CD4-positive, alpha-beta T cell treated with Interleukin-4 for 1 hour (primary cell): ENCODE results near the gene PLPP3.

Experiments used
- DNase-seq, 2 donors: peaks; one replicate each; pipeline ENCODE4 v3.0.0-alpha.2; 2020 to 2022

The PLPP3 gene

DNA sequence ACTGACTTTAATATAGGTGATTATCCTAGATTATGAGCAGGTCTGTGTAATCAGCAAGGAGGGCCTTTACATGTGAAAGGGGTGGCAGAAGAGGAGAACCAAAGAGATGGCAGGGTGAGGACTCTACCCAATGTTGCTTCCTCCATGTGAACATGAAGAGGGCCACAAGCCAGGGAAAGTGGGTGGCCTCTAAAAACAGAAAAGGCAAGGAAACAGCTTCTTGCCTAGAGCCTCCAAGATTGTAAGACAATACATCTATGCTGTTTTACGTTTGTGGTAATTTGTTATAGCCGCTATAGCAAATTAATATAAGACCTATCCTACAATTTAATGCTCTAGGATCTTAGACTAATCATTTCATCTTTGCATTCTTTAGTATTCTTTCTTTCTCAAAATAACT is 85.5 kb downstream of the PLPP3 start:
- no peak for DNase-seq

DNA sequence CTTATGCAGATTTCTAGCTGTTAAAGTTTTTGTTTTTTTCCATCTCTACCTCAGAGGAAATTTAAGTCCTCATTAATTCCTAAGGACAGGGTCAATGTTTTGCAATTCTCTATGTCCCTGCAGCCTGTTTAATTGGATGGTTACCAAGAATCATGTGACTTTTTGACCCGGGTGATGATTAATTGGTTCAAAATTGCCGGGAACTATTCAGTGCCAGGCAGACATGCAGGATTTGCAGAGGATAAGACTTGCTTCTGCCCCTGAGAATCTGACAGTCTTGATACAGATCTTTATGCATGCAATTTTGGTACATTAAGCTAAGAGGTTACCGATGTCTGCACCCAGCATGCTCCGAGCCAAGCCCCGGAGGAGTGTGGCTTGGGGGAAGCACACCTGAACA is 87.9 kb downstream of the PLPP3 start:
- DNase-seq, result no peak

DNA sequence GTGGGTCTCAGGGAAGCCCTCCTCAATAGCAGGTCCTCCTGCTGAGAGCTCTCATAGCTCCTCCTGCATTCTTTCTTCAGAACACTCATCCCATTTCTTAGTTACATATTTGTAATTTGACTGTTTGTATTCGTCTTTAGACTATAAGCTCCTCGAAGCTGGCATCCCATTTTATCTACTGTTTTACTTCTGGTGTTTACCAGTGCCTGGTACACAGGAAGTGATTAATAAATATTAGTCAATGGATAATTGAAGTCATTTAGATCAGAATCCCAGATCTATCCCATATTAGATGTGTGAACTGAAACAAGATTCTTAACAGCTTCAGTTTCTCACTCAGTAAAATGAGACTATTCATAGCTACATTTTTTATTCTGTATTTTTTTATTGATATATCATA is 88.7 kb downstream of the PLPP3 start:
- no peak for DNase-seq

DNA sequence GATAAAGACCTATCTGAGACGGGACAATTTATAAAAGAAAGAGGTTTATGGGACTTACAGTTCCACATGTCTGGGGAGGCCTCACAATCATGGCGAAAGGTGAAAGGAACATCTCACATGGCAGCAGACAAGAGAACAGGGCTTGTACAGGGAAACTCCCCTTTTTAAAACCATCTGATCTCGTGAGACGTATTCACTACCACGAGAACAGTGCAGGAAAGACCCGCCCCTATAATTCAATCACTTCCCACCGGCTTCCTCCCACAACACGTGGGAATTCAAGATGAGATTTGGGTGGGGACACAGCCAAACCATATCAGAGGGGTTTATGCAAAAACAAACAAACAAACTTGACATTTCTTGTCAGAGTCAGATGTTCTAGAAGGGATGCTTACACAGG is 89.7 kb downstream of the PLPP3 start:
- DNase-seq, result no peak

DNA sequence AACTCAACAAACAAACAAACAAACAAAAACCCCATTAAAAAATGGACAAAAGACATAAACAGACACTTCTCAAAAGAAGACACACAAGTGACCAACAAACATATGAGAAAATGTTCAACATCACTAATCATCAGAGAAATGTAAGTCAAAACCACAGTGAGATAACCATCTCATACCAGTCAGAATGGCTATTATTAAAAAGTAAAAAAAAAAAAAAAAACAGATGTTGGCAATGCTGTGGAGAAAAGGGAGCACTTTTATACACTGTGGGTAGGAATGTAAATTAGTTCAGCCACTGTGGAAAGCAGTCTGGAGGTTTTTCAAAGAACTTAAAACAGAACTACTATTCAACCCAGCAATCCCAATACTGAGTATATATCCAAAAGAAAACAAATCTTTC is 94.7 kb downstream of the PLPP3 start:
- DNase-seq, result no peak

DNA sequence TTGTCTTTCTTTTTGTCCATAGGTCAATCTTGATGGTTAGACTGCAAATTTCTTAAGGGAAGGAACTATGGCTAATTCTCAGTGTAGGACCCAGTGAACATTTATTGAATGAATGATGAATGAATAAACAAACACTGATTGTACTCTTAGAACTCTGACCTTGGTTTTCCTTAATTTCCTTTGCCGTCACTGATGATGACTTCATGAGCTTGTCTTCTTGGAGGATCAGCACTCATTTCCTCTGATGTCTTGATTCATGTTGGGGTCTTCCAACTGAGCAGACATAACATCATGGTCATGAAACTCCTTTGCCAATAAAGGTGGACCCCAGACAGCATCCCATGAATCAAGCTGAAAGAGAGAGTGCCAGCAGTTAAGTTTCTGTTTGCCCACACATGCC is 96.3 kb downstream of the PLPP3 start:
- no peak for DNase-seq

DNA sequence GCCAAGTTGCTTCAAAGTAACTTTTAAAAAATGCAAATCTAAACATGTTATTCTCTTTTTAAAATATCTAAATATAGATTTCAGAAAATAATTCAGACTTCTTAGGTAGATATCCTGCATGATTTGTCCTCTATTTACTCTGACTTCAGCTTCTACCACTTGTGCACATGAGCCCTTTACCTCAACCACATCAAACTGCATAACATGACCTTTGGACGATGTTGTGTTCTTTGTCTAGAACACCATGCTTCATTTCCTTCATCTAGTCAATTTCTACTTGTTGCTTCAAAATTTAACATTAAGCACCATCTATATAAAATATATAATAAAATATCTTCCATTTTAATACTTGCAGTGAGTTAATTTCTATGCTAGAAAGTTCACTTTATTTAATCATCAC is 96.9 kb downstream of the PLPP3 start:
- DNase-seq, result no peak

DNA sequence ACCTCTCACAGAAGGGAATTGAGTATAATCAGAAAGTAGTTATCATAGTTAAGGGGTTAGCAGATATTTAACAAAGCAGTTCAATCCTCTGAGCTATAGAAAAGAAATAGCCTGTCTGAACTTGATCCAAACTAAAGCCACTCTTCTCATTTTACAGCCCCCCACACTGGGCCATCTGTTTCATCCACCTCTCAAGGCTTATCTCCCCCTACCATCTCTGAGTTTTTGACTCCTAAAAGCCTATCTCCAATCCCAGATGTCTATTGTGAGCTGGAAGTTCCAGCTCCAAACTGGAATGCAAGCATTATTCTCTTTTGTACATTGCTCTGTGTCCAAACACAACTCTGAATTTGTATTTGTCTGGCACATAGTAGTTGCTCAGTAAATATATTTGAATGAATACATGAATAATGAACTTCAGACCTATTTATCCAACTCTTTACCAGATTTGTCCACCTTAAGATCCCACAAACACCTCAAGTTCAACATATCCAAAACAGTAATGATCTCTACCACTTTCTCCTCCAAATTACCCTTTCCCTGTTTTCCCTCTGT is 98.1 kb downstream of the PLPP3 start:
- no peak for DNase-seq

DNA sequence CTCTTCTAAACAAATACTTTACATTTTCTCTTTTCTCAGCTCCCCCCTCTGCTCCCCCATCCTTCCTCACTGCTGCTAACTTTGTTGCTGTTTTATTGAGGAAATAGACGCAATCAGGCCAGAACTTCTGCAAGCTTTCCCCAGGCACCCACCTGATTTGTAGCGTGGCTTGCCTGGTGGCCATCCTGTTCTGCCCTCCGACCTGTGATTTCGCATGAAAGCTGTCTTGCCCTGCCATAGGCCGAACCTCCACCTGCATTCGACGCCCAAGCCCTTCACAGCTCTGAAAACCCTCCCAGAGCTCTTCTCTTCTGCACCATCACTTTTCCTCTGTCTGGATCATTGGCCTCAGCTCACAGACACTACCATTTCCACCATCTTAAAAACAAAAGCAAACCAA is 100.6 kb downstream of the PLPP3 start:
- no peak for DNase-seq

DNA sequence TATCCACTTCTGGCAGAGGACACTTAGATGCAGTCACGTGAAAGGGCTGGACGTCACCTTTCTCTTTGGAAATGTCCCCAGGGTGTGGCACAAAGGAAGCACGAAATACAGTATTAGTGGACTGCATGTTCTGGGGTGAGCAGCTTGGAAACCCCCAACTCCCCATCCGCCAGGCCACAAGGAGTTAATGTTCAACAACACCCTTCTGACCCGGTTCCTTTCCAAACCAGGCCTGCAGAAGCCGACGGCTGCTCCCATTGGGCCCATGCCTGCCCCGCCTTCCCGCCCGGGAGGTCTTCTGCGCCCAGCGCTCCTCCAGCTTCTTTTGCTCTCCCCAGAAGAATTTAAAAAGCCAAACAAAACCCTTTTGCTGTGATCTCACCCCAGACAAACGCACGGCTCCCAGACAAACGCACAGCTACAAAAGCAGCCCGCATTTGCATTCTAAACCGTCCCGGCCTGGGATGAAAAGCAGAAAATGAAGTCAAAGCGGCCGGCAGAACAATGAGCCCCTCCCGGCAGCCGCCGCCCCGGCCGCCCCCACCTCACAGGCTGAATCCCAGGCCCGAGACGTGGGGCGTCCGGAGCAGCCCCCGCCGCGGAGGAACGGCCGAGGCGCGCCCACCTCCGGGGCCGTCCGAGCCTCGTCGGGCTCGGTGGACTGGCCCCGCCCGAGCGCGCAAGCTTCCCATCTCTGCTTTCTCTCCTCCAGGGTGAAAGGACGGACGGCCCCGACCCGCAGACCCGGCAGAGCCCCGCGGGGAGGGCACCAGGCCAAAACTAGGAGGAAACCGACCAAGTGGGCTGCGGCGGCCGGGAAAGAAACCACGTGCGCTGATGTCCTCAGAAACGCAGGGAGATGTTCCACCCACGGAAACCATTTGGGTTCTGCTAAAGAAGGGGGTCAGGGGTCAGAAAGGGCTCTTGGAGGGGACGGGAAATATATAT is 101.9 kb downstream of the PLPP3 start:
- DNase-seq, result no peak

DNA sequence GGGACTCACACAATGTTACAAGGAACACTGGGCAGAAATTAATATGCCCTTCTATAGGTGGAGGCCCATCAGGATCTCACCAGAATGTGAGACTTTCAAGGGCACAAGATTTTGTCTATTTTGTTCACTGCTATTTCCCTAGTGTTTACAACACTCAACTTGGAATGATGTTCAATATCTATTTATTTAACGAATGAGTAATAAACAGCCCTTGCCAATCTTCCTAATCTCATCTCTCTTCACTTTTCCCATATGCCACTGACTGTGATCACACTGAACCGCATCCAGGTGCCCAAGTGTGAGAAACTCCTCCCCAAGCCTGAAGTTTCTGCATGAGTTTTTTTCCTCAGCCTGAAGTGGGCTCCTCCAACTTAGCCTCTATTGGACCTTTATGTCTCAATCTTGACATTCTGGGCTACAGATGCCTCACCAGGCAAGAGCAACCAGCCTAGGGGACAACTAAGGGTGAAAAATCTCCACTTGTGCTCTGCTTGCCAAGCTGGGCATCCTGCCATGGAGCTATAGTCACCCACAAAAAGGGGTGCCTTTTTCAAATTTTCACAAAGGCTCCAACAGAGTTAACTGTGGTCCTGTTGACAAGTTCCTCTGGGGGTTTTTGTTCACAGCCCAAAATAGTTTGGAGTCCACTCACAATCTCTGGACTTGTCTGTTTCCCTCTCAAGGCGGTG is 105.6 kb downstream of the PLPP3 start:
- DNase-seq, result no peak

DNA sequence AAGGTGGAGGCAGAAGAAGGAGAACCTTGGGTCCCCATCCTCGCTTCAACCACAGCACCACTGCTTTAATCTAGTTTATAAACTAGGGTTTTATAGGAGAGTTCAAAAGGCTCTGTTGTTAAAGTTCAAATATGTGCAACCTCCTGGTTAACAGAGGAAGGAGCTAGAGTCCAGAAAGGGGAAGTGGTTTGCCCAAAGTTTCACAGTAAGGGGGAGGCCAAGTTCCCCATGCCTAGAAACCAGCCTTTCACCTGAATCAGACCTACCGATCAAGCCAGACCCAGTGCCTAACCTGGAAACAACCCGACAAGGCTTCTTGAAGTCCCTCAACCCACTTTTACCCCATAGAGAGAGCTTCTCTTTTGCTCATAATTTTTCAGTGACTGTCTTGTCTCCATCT is 106.5 kb downstream of the PLPP3 start:
- DNase-seq, result peak in 1 of 2 donors; percentile 57

DNA sequence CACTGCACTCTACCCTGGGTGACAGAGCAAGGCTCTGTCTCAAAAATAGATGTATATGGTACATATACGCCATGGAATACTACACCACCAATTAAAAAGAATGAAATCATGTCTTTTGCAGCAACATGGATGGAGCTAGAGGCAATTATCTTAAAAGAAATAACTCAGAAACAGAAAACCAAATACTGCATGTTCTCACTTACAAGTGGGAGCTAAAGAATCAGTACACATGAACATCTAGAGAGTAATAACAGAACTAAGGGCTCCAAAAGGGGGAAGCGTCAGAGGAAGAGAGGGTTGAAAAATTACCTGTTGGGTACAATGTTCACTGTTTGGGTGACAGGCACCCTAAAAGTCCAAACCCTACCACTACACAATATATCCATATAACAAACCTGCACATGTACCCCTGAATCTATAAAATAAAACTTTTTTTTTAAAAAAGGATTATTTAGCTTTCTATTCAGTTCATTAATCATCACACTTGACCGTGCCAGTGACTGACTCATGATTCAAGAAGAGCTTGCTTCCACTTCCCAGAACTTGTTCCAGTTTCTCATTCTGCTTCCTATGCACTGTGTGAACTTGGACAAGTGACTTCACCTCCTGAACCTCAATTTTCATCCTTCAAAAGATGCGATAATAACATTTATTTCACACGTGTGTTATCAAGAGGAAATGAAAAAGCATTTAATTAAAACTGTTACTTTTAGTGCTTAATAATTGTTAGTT is 109.6 kb downstream of the PLPP3 start:
- no peak for DNase-seq

DNA sequence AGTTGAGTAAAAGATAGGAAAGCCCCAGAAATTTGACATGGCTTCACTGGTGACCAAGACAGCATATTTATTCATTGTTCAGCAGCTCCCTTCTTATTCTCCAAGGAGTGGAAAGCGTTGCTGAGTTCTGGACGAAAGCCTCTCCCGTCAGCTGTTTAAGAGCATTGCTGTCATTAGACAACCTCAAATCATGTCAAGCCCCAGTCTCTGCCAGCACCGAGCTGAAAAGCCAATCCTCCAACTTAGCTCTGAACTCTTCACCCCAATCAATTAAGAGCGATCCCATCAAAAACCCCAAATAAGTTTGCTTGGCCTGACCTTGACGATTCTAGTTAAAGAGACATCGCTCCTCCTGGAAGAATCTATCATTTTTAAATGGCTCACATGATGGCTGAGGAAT is 110.8 kb downstream of the PLPP3 start:
- no peak for DNase-seq

DNA sequence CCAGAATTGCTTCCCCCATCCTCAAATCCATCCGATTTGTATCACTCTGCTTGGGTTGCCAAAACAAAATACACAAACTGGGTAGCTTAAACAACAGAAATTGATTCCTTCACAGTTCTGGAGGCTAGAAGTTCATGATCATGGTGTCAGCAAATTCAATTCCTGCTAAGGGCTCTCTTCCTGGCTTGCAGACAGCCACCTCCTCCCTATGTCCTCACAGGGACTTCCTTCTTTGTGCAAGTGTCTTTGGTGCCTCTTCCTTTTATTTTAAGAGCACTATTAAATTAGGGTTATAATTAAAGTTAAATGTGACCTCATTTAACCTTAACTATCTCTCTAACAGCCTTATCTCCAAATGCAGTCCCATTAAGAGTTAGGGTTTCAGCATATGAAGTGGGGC is 112.8 kb downstream of the PLPP3 start:
- DNase-seq, result no peak

DNA sequence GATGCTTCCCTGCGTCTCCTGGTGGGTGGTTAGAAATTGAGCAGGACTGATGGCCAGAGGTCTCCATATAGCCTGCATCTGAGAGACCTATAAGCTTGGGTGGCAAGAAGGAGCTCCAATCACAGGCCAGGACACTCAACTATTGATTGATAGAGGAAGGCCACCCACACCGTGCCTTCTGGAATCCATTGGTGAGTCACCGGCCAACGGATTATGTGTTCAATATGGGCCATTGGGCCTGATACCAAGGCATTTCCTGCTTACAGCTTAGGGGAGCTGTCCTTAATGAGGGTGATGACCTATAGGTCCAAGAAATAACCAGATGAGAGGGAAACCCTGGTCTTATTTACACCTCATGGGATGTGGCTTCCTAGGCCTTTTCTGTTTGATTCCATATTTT is 115.1 kb downstream of the PLPP3 start:
- DNase-seq, result no peak

DNA sequence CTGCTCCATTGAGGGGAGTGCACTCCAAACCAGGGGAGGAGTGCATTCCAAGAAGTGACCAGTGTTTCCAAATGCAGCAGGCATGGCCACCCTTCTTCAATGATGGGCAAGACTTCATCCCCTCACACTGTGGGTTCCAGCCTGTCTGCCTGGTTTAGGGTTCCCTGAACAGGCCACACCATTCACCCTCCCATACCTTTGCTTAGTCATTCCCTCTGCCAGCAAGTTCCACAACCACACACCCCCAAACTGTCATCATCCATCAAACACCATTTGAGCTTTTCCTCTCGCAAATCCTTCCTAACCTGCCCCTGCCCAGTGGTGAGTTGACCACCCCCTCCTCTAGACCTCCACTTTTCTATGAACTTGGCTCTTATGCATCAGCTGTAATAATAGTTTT is 116.0 kb downstream of the PLPP3 start:
- DNase-seq, result no peak

DNA sequence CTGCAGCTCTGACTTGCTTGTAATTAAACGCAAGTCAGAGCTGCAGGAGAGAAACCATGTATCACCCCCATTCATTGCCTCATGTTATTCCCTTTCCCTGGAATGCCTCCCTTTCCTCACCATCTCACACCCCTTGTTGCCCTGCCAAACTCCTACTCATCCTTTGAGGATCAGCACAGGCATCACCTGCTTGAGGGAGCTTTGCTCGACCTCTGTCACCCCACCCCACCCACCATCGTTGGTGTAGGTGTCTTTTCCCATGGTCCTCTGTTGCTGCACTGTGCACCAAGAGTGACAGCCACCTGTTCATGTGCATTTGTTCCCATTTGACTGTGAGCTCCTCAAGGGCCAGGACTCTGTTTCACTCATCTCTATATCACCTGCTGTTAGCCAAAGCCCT is 117.2 kb downstream of the PLPP3 start:
- no peak for DNase-seq

DNA sequence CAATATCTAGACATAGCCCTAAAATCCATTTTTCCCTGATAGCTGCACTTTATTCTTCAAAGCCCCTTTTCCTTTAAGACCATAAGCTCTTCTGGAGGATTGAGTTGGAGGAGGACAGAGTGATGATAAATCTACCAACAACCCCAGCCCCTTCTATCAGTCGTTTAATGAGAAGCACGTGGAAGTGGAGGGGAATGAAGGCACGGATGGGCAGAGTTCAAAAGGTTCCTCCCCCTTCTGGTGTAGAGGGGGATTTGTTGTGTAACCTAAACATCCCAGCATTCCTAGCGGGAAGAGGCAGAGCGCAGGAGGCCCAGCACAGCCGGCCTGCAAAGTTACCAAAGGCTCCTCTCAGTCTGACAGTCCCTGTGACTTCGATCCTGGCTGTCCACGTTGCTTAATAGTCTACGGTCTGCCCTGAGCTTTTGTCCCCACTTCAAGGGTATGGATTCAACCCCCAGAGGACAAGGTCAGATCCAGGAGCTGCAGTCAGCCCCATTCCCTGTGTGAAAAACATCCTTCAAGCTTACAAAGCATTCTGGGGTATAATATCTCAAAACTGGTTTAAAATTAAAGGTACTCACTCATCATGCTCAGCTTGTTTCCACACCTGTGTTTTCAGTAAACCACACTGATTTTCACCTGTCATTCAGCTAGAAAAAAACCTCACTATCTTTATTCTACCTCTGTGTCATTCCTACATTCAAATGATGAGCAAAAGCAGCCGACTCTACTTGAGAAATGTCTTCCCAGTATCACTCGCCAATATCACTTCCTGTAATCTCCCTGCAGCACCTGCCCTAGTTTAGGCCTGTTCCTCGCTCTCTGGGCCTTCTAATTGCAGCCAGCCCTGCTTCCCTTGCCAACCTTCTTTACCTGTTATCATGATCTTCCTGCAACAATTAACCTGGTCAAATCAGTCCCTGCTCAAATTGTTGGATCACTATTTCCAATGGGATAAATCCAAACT is 117.9 kb downstream of the PLPP3 start:
- DNase-seq, result no peak

DNA sequence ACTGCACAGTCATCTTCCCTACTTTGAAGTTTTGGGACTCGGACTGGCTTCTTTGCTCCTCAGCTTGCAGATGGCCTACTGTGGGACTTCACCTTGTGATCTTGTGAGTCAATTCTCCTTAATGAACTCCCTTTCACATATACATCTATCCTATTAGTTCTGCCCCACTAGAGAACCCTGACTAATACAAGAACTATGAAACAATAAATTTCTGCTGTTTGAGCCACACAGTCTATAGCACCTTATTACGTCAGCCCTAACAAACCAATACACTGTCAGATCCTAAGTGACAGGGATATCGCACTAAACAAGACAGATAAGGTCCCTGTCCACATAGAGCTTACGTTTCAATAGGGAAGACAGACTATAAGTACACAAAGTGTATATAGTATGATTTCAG is 120.1 kb downstream of the PLPP3 start:
- DNase-seq, result no peak

DNA sequence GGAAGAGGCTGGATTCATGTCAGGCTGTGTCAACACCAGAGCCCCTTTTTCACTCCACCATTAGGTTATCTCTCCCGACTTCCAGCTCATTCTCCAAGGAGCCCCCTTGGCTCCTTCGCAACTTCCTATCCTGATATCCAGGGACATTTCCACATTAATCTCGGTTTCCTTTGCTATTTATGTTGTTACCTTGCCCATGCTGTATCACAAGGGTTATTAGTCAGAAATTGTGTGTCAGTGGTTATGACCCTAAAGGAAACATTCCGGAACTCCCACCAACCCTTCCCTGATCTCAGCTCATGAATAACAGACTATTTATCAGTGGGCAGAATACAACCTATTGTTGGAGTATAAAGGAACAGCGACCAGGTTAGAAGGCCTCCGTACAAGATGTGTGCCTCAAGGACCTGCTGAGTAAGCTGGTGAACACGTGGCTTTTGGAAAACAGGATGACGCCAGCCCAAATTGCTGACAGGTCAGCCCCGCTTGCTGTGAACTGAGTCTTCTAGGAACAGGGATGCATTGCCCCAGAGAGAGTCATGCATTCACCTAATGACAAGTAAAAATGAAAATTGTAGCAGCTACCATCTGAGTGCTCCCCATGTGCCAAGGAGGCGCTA is 121.5 kb downstream of the PLPP3 start:
- no peak for DNase-seq
